ENCODE measurements around the gene ZNF764. TPM values are rescaled to one million over a fixed set of nuclear protein-coding genes. Genes with fewer than 3 reads are reported as not detected.

Gene ZNF764
- total RNA-seq, 1 experiment from 2014 or later = 16.5 TPM

GRCh38 chr16:30569746-30570635, 11.8 kb upstream of the ZNF764 start:
- TF ChIP-seq, protein P1, sequence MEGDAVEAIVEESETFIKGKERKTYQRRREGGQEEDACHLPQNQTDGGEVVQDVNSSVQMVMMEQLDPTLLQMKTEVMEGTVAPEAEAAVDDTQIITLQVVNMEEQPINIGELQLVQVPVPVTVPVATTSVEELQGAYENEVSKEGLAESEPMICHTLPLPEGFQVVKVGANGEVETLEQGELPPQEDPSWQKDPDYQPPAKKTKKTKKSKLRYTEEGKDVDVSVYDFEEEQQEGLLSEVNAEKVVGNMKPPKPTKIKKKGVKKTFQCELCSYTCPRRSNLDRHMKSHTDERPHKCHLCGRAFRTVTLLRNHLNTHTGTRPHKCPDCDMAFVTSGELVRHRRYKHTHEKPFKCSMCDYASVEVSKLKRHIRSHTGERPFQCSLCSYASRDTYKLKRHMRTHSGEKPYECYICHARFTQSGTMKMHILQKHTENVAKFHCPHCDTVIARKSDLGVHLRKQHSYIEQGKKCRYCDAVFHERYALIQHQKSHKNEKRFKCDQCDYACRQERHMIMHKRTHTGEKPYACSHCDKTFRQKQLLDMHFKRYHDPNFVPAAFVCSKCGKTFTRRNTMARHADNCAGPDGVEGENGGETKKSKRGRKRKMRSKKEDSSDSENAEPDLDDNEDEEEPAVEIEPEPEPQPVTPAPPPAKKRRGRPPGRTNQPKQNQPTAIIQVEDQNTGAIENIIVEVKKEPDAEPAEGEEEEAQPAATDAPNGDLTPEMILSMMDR (IDR thresholded peaks at IDR 0.05; ENCODE audit: unreplicated experiment) = no peak
- CTCF ChIA-PET = interaction anchor here (1.3 to 2.6 kb wide), 3 partner anchors 9 to 140 kb away, joined by 4 to 12 read pairs (median 12); partner anchors contain the start of gene DCTPP1
- TSS peak; percentile 27 for BruUV-seq (replicated peaks)

DNA sequence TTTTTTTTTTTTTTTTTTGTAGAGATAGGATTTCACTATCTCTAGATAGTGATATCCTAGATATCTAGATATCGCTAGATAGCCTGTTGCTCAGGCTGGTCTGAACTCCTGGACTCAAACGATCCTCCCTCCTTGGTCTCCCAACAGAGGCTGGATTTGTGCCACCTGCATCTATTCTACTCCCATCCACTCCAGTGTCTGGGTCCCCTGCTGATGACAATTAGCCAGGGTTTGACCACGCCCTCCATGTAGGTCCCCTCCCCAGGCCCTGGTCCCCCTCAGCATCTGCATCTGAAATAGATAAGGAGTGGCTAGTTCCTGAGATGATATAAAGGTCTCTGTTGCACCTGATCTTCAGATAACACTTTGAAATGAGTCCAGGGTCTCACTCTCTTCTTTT, 11.1 kb upstream of the ZNF764 start:
- no peak for DNase-seq
- intact Hi-C loops (cut with micrococcal nuclease; ENCODE audit: unreplicated experiment) = no loop called here
- H3K4me3 Mint-ChIP-seq (ENCODE audit: low read depth, unreplicated experiment) = no peak overlapping the region
- H3K36me3 Mint-ChIP-seq (ENCODE audit: insufficient read depth, unreplicated experiment) = peaks cover 28% of the 10 kb centered on the region
- no peaks in the 10 kb centered on the region for H3K9me3 Mint-ChIP-seq (ENCODE audit: low read depth, unreplicated experiment)
- peaks cover 33% of the 10 kb centered on the region for H3K4me1 Mint-ChIP-seq (ENCODE audit: low read depth, unreplicated experiment)
- TF ChIP-seq, protein P1 (IDR thresholded peaks at IDR 0.05; ENCODE audit: unreplicated experiment) = no peak
- CTCF ChIA-PET = no interaction called here
- BruUV-seq (replicated peaks) = no TSS peak
- no peak overlapping the region for H3K27ac Mint-ChIP-seq (ENCODE audit: unreplicated experiment)
- H3K27me3 Mint-ChIP-seq (ENCODE audit: unreplicated experiment) = peaks cover 11% of the 10 kb centered on the region

More at GRCh38 chr16:30569746-30570635, 11.8 kb upstream of the ZNF764 start:
- Mint-ChIP-seq H3K9me3 (ENCODE audit: low read depth, unreplicated experiment) (no peaks in the 10 kb centered on the region), H3K27me3 (ENCODE audit: unreplicated experiment) (peaks cover 11% of the 10 kb centered on the region), H3K27ac (ENCODE audit: unreplicated experiment) (peak overlapping the region; percentile 93), H3K4me3 (ENCODE audit: low read depth, unreplicated experiment) (peak overlapping the region; percentile 84), H3K36me3 (ENCODE audit: insufficient read depth, unreplicated experiment) (peaks cover 28% of the 10 kb centered on the region), H3K4me1 (ENCODE audit: low read depth, unreplicated experiment) (peaks cover 40% of the 10 kb centered on the region)
- no peak for DNase-seq
- intact Hi-C loops (cut with micrococcal nuclease; ENCODE audit: unreplicated experiment) = loop anchor here (5.0 kb wide), 1 partner anchor 57 kb away; no protein-coding TSS in a partner anchor

- H3K27ac Mint-ChIP-seq (ENCODE audit: unreplicated experiment) = no peak overlapping the region
- no TSS peak for BruUV-seq (replicated peaks)
Measured at GRCh38 chr16:30567991-30568638, 9.9 kb upstream of the ZNF764 start.

More at GRCh38 chr16:30567991-30568638, 9.9 kb upstream of the ZNF764 start:
- H3K4me3 Mint-ChIP-seq (ENCODE audit: low read depth, unreplicated experiment) = no peak overlapping the region
- H3K36me3 Mint-ChIP-seq (ENCODE audit: insufficient read depth, unreplicated experiment) = peaks cover 24% of the 10 kb centered on the region
- H3K9me3 Mint-ChIP-seq (ENCODE audit: low read depth, unreplicated experiment) = no peaks in the 10 kb centered on the region
- peaks cover 11% of the 10 kb centered on the region for H3K27me3 Mint-ChIP-seq (ENCODE audit: unreplicated experiment)
- intact Hi-C loops (cut with micrococcal nuclease; ENCODE audit: unreplicated experiment) = no loop called here
- no peak for DNase-seq
- H3K4me1 Mint-ChIP-seq (ENCODE audit: low read depth, unreplicated experiment) = peaks cover 27% of the 10 kb centered on the region
- TF ChIP-seq, protein P1 (IDR thresholded peaks at IDR 0.05; ENCODE audit: unreplicated experiment) = no peak
- CTCF ChIA-PET = interaction anchor here (0.7 kb wide), 1 partner anchor 70 kb away, joined by 7 read pairs; no protein-coding TSS in a partner anchor

All from Calu3 (cell line).